LNCAP (cell line): ENCODE measurements around the gene SCP2.

ENCODE experiments used
- CTCF ChIP-seq: fragments of 450-650 bp; IDR thresholded peaks from 2 replicates; pipeline ENCODE4 v1.5.1; 2017; ENCODE audit warnings: mild to moderate bottlenecking

Gene SCP2

DNA sequence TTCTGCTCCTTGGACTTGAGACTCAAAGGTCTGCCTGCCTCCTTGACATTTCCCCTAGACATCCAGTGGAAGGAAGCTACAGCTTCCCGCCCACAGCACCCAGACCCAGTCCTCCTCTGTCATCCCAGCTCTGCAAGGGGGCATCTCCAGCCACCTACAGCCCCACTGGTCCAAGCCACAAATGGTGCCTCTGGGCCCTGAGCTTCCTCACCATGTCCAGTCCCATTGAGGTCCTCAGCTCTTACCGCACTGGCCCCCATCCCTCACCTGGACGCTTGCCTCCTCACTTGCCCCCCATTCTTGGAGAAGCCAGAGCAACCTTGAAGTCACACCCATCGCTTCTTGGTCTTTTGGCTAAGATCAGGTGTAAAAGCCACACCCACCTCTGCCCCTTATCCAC lies 148.1 kb downstream of the SCP2 start:
- no peak for TF ChIP-seq CTCF

- TF ChIP-seq CTCF, result no peak
Measured at GRCh38 chr1:53075761-53076163, 148.7 kb downstream of the SCP2 start.

GRCh38 chr1:53076165-53076564 lies 149.1 kb downstream of the SCP2 start:
- no peak for TF ChIP-seq CTCF

- TF ChIP-seq CTCF, result no peak
Measured at GRCh38 chr1:53076721-53077598, 149.9 kb downstream of the SCP2 start.

- no peak for TF ChIP-seq CTCF
Measured at GRCh38 chr1:53077599-53077965, 150.5 kb downstream of the SCP2 start.

DNA sequence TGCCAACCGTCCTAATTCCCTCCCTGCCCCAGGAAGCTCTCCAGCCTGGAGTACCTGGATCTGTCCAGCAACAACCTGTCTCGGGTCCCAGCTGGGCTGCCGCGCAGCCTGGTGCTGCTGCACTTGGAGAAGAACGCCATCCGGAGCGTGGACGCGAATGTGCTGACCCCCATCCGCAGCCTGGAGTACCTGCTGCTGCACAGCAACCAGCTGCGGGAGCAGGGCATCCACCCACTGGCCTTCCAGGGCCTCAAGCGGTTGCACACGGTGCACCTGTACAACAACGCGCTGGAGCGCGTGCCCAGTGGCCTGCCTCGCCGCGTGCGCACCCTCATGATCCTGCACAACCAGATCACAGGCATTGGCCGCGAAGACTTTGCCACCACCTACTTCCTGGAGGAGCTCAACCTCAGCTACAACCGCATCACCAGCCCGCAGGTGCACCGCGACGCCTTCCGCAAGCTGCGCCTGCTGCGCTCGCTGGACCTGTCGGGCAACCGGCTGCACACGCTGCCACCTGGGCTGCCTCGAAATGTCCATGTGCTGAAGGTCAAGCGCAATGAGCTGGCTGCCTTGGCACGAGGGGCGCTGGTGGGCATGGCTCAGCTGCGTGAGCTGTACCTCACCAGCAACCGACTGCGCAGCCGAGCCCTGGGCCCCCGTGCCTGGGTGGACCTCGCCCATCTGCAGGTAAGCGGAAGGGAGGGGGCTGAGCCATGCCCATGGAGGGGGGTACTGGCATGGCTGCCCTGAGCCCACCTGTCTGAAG lies 151.4 kb downstream of the SCP2 start:
- no peak for TF ChIP-seq CTCF

DNA sequence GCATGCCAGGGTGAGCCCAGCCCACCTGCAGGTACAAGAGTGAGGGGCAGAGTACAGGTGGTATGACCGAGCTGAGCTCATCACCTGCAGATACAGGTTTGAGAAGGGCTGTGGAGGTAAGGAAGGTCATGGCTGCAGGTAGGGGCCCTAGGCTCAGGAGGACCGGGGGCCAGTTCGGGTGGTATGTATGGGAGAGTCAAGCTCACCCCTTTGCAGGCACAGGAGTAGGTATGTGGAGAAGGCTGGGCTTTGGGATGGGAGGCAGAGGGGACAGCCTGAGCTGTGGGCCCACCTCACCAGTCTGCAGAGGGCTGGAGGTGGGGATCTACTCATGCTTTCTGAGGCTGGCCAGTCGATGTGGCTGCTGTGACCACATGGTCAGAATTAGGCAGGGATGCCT lies 152.2 kb downstream of the SCP2 start:
- TF ChIP-seq CTCF, result no peak
